ENCODE data around the gene SOX6.
A peak's percentile ranks its signal among the peaks of the same experiment; 100 is the strongest.

The SOX6 gene

GRCh38 chr11:16211407-16211806, 144.9 kb downstream of the SOX6 start:
- TF ChIP-seq CTCF (IDR thresholded peaks at IDR 0.05; ENCODE audit: insufficient read depth, missing control alignments), result no peak
- FAIRE-seq (no peak), DNase-seq (ENCODE audit: insufficient read length, low spot score) (no peak)

- no peak for FAIRE-seq
- no peak for TF ChIP-seq CTCF (IDR thresholded peaks at IDR 0.05; ENCODE audit: insufficient read depth, missing control alignments)
- no peak for DNase-seq (ENCODE audit: insufficient read length, low spot score)
Observed at GRCh38 chr11:16204261-16204660, 152.1 kb downstream of the SOX6 start.

GRCh38 chr11:16195651-16196050, 160.7 kb downstream of the SOX6 start:
- FAIRE-seq, result no peak
- TF ChIP-seq CTCF (IDR thresholded peaks at IDR 0.05; ENCODE audit: insufficient read depth, missing control alignments), result no peak

GRCh38 chr11:16194566-16194965, 161.8 kb downstream of the SOX6 start:
- no peak for TF ChIP-seq CTCF (IDR thresholded peaks at IDR 0.05; ENCODE audit: insufficient read depth, missing control alignments)
- DNase-seq (ENCODE audit: insufficient read length, low spot score) (no peak), FAIRE-seq (no peak)

More at GRCh38 chr11:16195651-16196050, 160.7 kb downstream of the SOX6 start:
- DNase-seq (ENCODE audit: insufficient read length, low spot score), result no peak

- TF ChIP-seq CTCF (IDR thresholded peaks at IDR 0.05; ENCODE audit: insufficient read depth, missing control alignments), result no peak
- DNase-seq (ENCODE audit: insufficient read length, low spot score), result no peak
- no peak for FAIRE-seq
Observed at GRCh38 chr11:16193897-16194381, 162.4 kb downstream of the SOX6 start.

- no peak for DNase-seq (ENCODE audit: insufficient read length, low spot score)
- FAIRE-seq, result no peak
- no peak for TF ChIP-seq CTCF (IDR thresholded peaks at IDR 0.05; ENCODE audit: insufficient read depth, missing control alignments)
Observed at GRCh38 chr11:16191868-16192240, 164.5 kb downstream of the SOX6 start.

GRCh38 chr11:16191212-16191867, 165.0 kb downstream of the SOX6 start:
- DNase-seq (ENCODE audit: insufficient read length, low spot score), result no peak
- TF ChIP-seq CTCF (IDR thresholded peaks at IDR 0.05; ENCODE audit: insufficient read depth, missing control alignments), result peak; percentile 15
- FAIRE-seq, result no peak
